ENCODE data around the gene SDCCAG8.

SDCCAG8 gene

DNA sequence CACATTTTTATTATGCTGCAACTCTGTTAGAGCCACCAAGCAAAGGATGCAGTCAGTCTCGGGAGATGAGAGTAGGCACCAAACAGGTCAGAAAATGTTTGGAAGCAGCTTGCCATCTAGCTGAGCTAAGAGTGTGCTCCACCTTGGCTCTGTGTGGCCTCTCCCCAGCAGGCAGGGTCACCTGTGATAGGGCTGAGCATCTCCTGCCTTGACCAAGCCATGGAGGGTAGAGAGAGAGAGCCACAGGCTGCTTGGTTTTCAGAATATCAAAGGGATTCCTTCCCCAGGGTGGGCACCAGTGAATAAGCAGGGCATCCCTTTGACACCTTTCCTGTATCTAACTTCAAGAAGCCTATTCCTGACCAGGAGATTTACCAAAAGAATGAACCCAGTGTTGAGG, 135.5 kb downstream of the SDCCAG8 start:
- no peak for DNase-seq (ENCODE audit: low read depth)

DNA sequence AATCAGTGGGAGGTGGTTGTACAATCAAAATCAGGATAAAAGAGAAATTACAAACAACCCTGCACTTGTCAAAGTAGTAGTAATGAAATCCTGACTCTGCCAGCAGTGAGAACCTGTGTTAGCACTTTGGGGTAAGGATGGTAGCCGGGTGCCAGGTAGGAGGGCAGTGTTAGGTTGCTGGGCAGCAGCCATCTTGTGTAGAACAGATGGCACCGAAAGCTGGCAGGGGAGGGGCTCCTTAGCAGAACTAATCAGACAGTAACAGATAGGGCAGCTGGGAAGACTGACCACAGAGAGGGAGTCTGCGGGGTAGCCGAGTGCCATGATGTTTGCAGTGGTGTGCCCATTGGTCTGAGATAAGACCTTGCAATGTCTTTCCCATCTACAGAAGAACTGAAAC, 137.3 kb downstream of the SDCCAG8 start:
- DNase-seq (ENCODE audit: low read depth), result no peak

DNA sequence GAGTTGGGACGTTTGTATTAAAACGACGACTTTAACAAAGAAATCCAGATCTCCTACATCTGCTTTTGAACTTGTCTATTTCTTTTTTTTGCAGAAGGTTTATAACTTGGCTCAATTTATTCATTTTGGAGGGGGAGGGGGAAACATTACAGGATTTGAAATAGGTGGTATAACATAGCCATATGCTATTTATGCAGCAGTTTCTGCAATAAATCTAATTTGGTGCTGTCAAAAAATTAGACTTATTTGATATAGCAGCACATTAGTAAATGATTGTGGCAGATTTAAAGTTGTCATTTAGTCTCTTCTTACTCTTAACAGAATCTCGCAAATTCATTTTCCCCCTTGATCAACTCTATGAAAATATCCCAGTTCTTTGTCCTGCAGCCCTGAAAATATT, 138.2 kb downstream of the SDCCAG8 start:
- DNase-seq (ENCODE audit: low read depth), result no peak

- DNase-seq (ENCODE audit: low read depth), result no peak
Observed at GRCh38 chr1:243394601-243395464, 139.0 kb downstream of the SDCCAG8 start.

GRCh38 chr1:243396424-243396823, 140.6 kb downstream of the SDCCAG8 start:
- DNase-seq (ENCODE audit: low read depth), result no peak

- DNase-seq (ENCODE audit: low read depth), result no peak
Observed at GRCh38 chr1:243396876-243397275, 141.0 kb downstream of the SDCCAG8 start.

GRCh38 chr1:243397613-243398321, 141.9 kb downstream of the SDCCAG8 start:
- DNase-seq (ENCODE audit: low read depth), result no peak

DNA sequence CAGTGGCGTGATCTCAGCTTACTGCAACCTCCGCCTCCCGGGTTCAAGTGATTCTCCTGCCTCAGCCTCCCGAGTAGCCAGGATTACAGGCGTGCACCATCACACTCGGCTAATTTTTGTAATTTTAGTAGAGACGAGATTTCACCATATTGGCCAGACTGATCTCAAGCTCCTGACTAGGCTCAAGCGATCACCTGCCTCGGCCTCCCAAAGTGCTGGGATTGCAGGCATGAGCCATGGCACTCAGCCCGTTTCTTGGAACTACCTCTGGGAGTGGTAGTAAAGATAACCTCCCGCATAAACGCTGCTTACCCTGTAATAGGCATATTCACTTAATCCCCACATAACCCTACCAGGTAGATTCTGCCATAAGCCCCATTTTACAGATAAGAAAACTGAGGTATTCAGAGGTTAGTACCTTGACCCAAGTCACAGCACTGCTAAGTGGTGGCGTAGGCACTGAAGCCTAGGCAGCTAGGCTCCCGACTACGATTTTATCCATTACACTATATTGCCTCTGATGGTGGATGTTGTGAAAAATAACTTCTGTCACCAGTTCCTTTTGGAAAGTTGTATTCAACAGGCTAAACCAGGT, 143.8 kb downstream of the SDCCAG8 start:
- DNase-seq (ENCODE audit: low read depth), result no peak

GRCh38 chr1:243402868-243403267, 147.0 kb downstream of the SDCCAG8 start:
- DNase-seq (ENCODE audit: low read depth), result no peak

DNA sequence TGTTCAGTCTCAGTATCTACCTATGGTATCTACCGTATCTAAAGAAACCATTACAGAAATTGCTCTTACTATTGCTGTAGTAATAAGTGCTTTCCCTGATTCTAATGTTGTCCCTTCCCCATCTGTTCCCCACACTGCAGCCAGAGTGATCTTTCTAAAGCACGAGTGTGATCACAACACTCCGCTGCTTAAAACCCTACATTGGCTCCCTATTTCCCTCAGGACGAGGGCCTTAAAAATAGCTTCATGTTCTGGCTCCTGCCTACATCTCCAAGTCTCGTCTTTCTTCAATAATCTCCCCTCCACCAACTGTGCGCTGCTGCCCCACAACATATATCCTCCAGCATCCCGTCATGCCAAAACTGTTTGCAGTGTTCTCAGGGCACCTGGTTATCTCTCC, 150.6 kb downstream of the SDCCAG8 start:
- DNase-seq (ENCODE audit: low read depth), result no peak

GRCh38 chr1:243407284-243408018, 151.6 kb downstream of the SDCCAG8 start:
- DNase-seq (ENCODE audit: low read depth), result no peak

GRCh38 chr1:243408479-243408878, 152.6 kb downstream of the SDCCAG8 start:
- no peak for DNase-seq (ENCODE audit: low read depth)

- DNase-seq (ENCODE audit: low read depth), result no peak
Observed at GRCh38 chr1:243409284-243409683, 153.4 kb downstream of the SDCCAG8 start.

DNA sequence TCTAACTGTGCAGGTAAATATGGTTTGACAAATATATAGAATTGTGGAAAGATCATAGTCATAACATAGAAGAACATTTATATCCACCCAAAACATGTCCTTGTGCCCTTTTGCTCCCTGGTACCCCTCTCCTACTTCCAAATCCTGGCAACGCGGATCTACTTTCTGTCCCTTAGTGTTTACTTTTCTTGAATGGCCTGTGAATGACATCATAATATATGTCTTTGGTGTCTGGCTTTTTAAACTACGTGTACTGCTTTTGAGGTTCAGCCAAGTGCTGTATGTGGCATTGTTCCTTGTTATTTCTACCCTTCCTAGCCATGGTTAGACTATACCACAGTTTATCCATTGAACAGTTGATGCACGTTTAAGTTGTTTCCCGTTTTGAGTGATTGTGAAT, 155.6 kb downstream of the SDCCAG8 start:
- no peak for DNase-seq (ENCODE audit: low read depth)

GRCh38 chr1:243413431-243414151, 157.8 kb downstream of the SDCCAG8 start:
- DNase-seq (ENCODE audit: low read depth), result no peak

- DNase-seq (ENCODE audit: low read depth), result no peak
Observed at GRCh38 chr1:243414152-243414494, 158.3 kb downstream of the SDCCAG8 start.

DNA sequence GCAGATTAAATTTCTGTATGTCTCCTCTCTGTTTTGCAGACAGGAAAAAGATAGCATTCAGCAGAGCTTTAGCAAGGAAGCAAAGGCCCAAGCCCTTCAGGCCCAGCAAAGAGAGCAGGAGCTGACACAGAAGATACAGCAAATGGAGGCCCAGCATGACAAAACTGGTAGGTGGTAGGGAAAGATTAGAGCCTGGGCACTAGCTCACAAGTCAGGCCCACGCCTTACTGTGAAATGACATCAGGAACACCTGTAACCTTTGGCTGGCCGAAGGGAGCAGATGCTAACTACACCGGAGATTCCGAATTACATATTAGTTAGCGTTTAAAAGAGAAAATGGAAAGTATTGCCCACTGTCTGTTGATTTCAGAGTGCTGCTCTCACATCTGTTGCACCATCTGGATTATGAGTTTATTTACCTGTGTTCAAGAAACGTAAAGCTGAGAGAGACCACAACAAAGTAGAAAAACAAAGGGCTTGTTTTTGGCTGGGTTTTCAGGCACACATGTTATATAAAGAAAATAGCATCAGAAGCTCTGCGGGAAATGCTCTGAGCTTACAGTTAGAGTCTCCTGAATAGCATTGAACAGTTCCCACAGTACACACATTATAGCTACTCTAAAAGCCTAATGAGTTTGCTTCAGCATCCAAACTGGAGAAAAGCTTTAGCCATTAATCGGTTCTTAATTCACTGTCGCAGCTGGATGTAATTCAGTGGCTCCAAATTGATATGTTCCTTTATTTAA, 160.0 kb downstream of the SDCCAG8 start:
- DNase-seq (ENCODE audit: low read depth), result no peak

- DNase-seq (ENCODE audit: low read depth), result no peak
Observed at GRCh38 chr1:243416495-243416894, 160.7 kb downstream of the SDCCAG8 start.

DNA sequence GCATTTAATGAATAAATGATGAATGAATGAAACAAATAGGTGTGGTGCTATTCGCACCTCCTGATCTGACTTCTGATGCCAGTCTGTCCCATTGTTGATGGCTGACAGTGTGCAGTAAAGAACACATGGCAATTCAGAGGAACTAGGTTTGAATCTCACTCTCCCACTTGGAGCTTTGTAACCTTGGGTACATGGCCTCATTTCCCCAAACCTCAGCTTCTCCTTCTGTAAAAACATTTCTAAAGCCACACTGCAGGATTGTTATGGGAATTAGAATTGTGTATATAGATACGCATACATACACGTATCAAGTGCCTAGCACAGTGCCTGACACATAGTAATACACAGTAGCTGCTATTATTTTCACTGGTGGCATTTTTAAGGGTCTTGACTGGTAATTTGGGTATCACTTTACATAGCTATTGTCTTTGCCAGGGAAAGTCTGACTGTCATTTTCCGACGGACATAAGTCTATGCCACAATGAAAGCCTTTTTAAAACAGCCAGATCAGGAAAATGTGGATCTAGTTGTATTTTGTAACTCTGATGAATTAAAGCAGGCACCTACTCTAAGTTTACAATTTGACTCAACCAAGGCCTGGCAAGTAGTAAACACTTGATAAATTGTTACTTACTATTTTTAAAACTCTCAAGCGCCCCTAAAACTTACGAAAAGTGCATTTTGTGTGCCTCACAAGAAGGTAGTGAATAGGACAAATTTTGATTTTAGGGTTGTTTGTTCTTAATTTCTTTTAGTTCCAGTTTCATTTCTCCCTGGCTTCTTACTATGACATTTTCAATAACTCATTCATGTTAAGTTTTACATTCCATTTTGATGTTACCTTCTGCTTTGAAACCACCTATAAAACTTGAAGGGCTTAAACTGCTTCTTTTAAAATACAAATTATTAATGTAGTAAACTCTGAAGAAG, 164.4 kb downstream of the SDCCAG8 start:
- no peak for DNase-seq (ENCODE audit: low read depth)
